ENCODE data around the gene TRMT10A.
A peak's percentile ranks its signal among the peaks of the same experiment; 100 is the strongest.
"Not testable (repeated sequence)": the region's sequence is repeated elsewhere in the genome, so short reads cannot be mapped to it uniquely, and the experiment has no call there.

The TRMT10A gene

DNA sequence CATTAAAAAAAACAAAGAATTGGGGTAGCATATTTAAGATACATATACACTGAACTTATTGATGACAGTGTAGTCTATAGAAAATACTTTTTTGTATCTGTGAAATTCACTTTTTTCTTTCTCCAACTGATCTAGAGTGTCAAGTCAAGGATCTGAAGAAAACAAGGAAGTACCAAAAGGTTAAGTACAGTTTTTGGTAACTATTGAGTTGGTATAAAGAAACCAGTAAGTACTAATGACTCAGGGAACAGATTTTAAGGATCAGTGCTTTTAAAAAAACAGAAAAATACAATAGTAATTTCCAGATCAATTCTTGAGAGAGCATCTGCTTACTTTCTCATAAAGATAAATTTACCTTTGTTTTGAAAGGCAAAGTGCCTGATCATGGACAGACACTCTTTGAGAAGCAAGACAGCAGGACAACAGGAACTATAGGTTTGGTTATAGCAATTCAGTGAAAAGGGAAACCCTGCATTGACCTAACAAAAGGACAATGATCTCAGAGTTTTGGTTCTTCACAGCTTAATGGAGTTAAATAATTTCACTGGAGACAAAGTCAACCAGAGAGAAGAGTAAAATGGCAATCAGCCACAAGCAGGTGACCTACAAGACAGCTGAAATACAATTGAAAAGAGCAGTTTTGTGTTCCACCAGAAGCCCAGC lies 23.4 kb downstream of the TRMT10A start:
- DNase-seq: no peak

DNA sequence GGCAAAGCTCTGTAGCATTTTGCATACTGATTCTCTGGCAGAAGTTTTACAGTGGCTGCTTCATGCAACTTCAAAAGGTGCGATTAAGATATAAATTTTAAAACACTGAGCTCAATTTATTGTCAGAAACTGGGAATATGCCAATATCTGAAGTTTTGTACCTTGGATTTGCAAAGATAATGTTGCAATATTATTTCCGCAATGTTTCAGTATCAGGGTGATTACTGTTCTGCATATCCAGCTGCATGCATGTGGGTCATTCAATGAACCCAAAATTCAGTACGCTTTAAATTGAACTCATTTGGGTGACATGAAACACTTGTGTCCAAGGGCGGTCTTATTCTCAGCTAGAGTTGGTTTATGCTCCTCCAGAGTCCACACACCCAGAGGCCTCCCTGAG lies 26.2 kb downstream of the TRMT10A start:
- no peak for DNase-seq

DNA sequence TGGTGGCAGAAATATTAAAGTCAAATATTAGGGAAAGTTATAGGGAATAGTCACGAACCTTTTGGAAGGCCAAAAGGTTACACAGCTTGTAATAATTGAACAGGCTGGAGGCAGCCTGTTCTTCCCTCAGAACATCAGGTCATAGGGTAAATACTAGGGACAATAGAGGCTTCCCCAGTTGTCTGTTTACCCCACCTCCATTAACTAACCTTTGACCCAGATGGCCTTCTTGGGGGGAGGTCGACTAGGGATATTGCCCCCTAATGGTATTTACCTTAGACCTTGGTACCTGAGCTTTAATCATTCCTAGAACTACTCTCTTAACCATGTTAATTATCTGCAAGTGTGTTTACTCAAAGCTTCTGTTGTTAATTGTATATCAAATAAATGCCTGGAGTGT lies 27.0 kb downstream of the TRMT10A start:
- DNase-seq: no peak

DNA sequence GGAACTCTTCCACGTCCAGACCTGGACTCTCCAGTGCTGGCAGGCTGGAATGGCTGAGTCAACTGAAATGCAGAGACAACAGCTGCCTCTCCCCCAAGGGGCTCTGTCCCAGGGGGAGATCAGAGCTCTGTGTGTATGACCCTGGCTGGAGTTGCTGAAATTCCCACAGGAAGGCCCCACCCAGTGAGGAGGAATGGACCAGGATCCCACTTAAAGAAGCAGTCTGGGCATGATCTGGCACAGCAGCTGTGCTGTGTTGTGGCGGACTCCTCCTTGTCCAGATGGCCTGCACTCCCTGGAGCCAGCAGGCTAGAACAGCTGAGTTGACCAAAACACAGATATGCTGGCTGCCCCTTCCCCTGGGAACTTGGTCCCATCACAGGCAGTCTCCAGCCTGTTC lies 27.6 kb downstream of the TRMT10A start:
- no peak for DNase-seq

DNA sequence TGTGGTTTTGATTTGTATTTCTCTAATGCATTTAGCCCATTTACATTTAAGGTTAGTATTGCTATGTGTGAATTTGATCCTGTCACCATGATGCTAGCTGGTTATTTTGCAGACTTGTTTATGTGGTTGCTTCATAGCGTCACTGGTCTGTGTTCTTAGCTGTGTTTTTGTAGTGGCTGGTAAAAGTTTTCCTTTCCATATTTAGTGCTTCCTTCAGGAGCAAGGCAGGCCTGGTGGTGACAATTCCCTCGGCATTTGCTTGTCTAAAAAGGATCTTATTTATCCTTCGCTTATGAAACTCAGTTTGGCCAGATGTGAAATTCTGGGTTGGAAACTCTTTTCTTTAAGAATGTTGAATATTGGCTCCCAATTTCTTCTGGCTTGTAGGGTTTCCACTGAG lies 29.1 kb downstream of the TRMT10A start:
- not testable (repeated sequence) for DNase-seq

DNA sequence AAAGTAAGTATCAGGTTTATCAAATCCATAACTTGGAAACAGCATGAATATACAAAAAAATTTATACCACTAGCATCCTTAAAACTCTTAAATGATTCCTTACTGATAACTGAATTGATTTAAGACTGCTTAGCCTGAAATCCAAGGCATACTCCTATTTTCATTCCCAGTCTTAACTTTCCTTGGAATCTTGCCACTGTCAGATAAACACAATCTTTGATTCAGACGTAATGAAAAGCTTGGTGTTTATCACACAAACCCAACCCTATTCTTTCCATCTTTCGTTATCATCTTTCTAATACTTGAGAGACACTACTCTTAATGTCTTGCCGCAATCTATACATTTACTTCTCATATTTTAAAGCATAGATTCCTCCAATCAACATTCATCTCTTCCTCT lies 33.9 kb downstream of the TRMT10A start:
- DNase-seq: no peak

DNA sequence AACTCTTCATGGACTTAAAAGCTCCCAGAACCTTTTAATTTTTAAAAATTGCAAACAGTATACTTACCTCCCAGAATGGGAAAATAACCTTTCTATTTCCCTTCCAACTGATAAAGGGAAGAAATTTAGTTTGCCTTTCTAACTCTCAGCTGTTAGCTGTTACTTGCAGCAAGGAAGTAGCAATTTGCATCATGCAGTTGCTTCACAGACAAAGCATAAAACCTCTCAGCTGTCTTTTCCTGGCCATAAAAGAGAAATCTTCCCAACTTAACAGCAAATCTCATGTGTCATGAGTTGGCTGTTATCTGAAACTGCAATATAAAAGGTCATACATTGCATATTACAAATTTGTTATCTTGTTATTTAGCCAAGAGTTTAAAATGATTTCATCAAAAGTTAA lies 34.6 kb downstream of the TRMT10A start:
- no peak for DNase-seq

DNA sequence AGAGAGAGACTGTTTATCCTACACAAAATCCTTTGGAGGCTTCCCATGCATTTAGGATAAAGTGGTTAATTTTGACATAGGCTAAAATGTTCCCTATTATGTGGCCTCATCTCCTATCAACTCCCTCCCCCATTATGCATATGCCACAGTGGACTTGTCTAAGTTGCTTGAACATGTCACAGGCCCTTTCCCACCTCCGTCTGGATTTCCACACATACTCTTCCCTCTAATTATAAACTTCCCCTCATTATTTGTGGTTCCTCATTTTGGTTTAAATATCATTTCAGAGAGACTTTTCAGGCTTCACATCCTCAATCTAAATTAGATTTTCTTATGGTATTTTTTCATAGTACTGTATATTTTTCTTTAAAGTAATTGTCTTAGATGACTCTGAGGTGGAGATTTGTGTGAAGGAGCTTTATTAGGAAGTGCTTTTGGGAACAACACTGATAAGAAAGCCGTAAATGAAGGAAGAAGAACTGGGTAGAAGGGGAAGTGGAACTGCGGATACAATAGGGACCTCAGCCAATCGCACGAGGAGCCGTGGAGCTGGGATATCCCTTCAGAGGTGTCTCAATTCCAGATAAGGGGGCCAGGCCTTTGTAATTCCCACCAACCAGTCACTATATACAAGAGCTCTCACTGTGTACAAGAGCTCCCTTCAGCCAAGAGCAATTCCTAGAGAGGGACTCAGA lies 45.1 kb downstream of the TRMT10A start:
- no peak for DNase-seq

DNA sequence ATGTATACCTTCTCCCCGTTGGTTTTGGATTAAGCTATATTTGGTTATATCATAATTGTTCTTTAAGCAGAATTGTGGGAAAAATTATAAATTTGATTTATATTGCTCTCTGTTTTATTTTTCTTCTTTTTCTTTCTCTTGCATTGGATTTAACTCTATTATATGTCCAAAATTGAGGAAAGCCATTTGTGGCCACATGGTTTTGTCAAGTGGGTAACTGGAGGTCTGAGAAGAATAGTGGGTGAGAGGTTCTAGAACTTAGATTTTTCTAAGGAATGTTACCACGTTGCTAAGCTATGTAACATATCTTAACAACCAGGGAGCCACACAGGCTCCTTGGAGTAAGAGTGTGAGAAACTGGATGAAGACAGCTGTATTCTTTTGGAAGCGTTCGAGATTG lies 53.1 kb downstream of the TRMT10A start, which contains the start of gene C4orf17:
Gene C4orf17 (plus strand): TSS at position 301 of the 400 bp plus-strand sequence. CDS start 2,061 bp downstream, outside the sequence.
- DNase-seq: no peak

DNA sequence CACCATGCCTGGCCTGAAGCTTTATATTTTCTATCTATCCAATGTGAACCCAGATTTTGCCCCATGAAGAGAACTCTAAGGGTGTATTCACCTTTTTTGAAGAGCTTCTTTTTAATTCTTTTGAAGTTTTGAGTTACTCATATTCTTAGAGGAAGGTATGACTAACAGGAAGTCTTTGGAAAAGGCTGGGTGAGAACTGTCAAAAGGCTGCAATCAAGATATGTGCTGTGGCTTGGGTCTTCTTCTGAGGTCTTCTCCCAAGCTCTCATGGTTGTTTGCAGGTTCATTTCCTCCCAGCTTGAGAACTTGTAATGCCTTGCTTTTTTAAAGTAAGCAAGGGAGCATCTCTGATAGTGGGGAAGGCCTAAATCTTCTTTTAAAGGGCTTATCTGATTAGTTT lies 56.1 kb downstream of the TRMT10A start:
- DNase-seq: no peak

DNA sequence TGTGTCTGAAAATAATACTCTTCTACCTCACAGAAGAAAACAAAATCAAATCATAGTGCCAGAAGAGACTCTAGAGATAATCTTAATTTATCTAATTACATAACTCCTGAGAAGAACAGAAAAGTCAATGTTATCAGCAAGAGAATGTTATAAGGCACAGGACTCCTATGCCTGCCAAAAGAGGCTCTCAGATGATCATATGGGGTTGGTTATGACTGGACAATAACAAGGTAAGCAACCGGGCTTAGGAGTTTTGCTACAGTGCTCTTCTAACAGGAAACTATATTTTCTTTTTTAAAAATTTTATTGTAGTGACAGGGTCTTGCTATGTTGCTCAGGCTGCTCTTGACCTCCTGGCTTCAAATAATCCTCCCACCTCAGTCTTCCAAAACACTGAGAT lies 56.5 kb downstream of the TRMT10A start:
- DNase-seq: no peak

DNA sequence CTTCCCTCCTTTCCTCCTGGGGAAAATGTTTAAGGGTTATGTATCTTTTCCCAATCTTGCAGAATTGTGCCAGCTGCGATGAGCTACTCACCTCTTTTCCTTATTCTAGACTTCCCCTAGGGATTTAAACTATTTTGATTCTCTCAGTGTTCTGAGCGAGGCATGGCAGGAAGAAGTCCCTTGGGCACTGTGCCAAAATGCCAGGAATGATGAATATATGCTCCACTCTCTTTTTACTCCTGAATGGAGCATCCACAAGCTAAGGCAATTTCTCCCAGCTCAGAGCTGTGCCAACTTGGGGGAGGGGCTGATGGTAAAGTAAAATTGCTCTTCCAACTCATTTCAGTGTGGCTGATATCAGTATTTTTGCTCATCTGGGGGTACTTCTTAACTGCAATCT lies 57.1 kb downstream of the TRMT10A start:
- DNase-seq: no peak

DNA sequence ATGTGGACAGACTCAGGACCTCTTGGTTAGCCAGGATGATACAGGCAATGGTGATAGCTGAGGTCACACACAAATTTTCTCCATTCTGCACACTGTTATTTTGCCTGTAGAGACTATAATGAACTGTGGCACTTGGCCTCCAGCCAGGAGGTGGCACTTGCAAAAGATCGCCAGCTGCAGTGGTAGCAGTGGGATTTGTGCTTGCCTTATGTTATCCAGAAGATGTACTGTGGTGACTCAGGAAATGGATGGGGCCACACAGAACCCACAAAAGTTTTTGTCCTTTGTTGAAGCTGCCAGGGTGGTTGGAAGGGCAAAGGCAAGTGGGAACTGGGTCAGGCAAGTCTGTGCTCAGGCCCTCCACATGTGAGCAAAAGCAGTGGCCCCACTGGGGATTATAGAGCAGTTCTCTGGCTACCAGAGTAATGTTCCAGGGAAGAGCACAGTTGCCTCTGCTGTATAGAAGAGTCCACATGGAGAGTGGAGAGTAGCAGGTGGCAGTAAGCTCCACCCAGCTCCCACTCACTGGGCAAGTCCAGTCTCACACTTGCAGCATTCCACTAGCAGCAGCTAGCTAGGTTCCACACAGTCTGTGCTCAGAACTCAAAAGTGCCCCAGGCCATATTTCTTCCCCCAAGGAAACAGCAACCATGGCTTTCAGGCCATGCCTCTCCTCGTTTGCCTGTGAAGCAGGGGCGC lies 58.9 kb downstream of the TRMT10A start:
- DNase-seq: peak; percentile 45
